NOMO-1 treated with DMSO at 0.1 percent for 48 hours (cell line): ENCODE results near the gene SYPL2.

Experiments
- DNase-seq: peaks from one replicate; lab custom pipeline; 2025; ENCODE audit not compliant: unreplicated experiment; lab: John Stamatoyannopoulos, UW

SYPL2 gene

GRCh38 chr1:109513110-109513710 is 46.9 kb downstream of the SYPL2 start:
- no peak for DNase-seq

GRCh38 chr1:109514846-109515245 is 48.5 kb downstream of the SYPL2 start:
- no peak for DNase-seq

DNA sequence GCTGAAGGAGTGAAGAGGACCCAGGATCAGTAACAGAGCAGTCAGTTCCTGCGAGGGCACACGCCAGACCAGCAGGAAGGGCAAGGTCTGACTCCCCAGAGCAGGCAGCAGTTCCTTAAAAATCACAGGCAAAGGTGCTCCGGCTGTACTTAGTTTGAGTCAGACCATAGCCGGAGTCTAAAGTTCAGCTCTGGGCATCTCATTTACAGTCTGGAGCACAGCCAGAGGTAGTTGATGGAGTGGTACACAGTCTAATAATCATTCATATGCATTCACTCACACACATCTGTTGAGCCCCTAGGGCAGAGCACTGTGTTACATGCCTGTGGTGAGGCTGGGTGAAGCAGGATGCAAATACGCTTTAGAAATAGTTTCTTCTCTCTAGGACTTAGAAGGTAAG is 50.5 kb downstream of the SYPL2 start:
- no peak for DNase-seq

DNA sequence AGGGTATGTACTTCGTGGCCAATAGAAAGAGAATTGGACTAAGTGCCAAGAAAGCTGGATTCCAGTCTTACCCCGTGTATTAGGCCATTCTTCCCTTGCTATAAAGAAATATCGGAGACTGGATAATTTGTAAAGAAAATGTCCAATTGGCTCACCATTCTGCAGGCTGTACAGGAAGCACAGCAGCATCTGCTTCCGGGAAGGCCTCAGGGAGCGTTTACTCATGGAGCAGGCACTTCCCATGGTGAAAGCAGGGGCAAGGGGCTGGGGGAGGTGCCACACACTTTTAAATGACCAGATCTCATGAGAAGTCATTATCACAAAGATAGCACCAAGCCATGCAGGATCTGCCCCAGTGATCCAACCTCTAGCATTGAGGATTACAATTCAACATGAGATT is 51.0 kb downstream of the SYPL2 start:
- DNase-seq: no peak

GRCh38 chr1:109521002-109521951 is 54.9 kb downstream of the SYPL2 start:
- DNase-seq: no peak

DNA sequence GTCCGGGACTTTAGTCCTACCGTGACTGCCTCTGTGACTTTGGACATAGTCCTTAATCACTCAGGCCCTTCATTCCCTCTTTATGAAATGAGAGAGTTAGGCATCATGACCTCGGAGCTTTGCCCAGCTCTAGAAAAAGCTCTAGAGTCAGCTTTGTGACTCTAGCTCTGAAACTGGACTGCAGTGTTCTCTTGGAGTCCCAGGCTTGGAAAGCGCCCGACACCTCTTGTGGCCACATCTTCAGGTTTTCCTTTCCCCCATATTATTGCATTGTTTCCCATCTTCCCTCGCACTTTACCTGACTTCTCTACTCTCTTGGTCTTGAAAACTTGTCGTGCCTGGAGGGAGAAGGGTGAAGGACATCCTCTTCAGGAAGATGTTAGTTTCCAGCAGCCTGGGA is 55.7 kb downstream of the SYPL2 start:
- DNase-seq: no peak

GRCh38 chr1:109523706-109524105 is 57.4 kb downstream of the SYPL2 start:
- no peak for DNase-seq

DNA sequence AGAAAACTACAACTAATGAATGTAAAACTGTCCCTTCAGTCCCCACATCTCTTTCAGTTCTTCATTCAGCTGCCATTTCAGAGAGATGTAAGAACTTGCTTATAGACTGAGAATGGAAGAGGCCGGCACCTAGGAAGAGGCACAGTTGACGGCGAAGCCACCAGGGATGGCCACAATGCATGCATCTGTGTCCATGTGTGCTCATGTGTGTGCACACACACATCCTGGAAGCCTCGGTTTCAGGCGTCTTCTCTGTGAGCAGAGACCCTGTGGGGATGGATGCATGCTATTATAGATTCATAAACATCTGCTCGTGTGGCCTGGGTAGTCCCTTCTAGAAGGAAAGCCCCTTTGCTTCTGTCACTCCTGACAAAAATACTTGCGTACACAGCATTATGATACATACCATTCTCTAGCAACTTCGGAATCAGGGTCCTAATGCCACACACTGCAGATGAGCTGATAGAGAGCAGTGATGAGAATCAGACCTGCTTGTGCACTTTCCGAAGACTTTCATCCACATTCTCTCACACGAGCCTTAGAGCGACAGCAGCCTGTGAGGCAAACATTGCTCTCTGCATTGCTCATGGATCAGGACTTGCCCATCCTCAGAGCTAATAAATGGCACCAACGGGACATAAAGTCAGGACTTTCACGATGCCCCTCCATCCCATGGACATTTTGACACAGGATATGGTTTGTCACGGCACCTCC is 60.9 kb downstream of the SYPL2 start:
- no peak for DNase-seq

DNA sequence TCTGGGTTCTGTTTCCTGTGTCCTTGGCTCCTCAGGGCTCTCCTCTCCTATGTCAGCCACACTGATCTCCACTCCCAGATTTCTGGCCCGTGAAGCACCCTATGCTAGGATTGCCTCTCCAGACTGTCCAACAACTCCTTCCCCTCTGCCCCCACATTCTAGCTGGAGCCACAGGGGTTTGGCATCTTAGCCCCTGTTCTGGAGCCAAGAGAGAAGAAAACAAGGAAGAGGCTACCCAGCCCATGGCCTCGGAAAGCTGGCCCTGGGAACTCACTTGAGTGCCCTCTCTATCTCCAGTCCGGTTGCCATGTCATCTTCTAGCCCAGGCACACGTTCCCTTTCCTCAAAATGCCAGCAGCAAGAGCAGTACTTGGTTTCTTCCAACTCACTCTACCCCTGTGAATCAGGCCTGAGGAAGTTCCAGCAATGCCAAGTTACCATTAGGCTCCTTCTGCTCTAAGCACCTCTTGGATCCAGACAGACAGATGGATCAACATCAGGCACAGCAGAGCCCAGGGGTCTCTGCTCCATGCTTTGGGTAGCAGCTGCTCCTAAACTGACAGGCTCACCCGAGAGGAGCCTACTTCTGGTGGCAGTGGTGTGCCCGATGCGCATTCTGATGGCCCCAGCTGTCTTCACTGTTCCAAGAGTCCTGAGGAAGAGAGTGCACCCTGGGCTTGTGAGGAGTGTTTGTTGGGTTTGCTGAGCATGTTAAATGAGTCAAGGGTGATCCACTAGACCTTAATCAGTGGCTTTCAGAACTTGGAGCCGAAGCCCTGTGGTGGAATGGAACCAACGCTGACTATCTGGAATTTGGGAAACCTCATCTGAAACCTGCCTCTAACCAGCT is 61.7 kb downstream of the SYPL2 start:
- DNase-seq: no peak

GRCh38 chr1:109528712-109529111 is 62.4 kb downstream of the SYPL2 start:
- no peak for DNase-seq

DNA sequence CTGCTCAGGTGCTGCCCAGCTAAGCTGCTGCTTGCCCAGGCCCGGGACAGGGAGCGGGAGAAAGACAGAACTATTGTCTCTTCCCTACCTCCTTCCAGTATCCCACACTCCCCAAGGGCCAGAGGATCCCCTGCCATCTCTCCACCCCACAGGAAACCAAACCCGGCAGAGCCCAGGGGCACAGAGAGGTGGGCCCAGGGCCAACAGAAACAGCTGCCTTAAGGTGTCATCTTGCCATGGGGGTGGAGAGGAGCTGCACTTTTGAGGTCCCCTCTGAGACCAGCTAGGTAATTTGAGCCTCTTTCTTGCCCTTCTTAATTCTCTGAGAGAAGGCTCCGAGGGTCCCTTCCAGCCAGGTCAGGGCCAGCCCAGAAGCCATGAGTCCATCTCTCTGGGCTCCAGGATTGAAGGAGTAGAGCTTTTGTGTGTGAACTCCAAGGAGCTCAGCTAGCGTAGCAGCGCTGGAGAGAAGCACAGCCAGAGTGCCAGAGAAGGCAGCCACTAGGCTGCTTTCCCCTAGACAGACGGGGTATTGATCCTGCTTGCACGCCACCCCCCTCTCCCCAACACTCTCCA is 63.6 kb downstream of the SYPL2 start:
- no peak for DNase-seq

- DNase-seq: no peak
These were observed 64.2 kb downstream of the SYPL2 start for GRCh38 chr1:109530457-109531087.

DNA sequence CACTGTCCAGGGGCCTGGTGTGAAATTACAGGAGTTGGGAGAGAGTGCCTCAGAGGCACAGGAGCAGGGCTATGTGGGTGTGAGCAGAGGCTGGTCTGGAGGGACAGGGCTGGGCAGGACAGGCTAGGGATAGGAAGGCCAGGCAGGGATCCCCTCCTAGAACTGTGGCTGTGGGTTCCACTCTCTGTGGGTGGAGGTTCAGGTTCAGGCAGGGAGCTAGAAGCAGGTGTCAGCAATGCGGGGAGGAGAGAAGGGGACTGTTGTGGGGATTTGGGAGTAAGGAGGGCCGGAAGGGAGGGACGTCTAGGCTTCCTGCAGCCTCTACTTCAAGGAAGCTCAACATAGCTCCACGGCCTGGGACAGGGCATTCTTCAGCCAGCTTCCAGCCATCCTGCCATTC is 65.0 kb downstream of the SYPL2 start:
- no peak for DNase-seq
